Karpas-422 (cell line): ENCODE data around the gene H2BK1. TPM values are rescaled to one million over a fixed set of nuclear protein-coding genes. Genes with fewer than 3 reads are reported as not detected.

Experiments
- DNase-seq: peaks from one replicate; pipeline ENCODE4 v3.0.0-alpha.2; 2015
- H2AFZ ChIP-seq: fragments of 200-600 bp; sonication (generic); 2 replicates; pipeline ENCODE4 v1.6.1; 2014; ENCODE audit warnings: antibody characterized with exemption, low read length, mixed read lengths
- H3K27ac ChIP-seq: fragments of 200-600 bp; sonication (generic); 2 replicates; pipeline ENCODE4 v1.5.1; 2014; ENCODE audit warnings: mild to moderate bottlenecking, low read length, moderate library complexity
- H3K27me3 ChIP-seq: fragments of 200-600 bp; sonication (generic); 2 replicates; pipeline ENCODE4 v1.6.1; 2014; ENCODE audit warnings: low read length, mixed read lengths
- H3K36me3 ChIP-seq: fragments of 200-600 bp; sonication (generic); 2 replicates; pipeline ENCODE4 v1.6.1; 2014; ENCODE audit warnings: low read length, mixed read lengths; ENCODE audit not compliant: insufficient read depth
- H3K4me1 ChIP-seq: fragments of 200-600 bp; sonication (generic); 2 replicates; pipeline ENCODE4 v1.6.1; 2014; ENCODE audit warnings: mild to moderate bottlenecking, low read length, mixed read lengths
- H3K4me2 ChIP-seq: fragments of 200-600 bp; sonication (generic); 2 replicates; pipeline ENCODE4 v1.6.1; 2014; ENCODE audit warnings: low read length, low read depth, mild to moderate bottlenecking; ENCODE audit not compliant: poor library complexity, severe bottlenecking
- H3K4me3 ChIP-seq: fragments of 200-600 bp; sonication (generic); 2 replicates; pipeline ENCODE4 v1.5.1; 2014; ENCODE audit warnings: mild to moderate bottlenecking, antibody characterized with exemption, low read length, mixed read lengths
- H3K79me2 ChIP-seq: fragments of 200-600 bp; sonication (generic); 2 replicates; pipeline ENCODE4 v1.6.1; 2014; ENCODE audit warnings: mild to moderate bottlenecking, low read length, mixed read lengths
- H3K9ac ChIP-seq: fragments of 200-600 bp; sonication (generic); 2 replicates; pipeline ENCODE4 v1.6.0; 2014; ENCODE audit warnings: low read length
- H3K9me2 ChIP-seq: fragments of 200-600 bp; sonication (generic), shearing (Covaris generic); replicated peaks from 2 replicates; pipeline ENCODE4 v1.6.0; 2014; ENCODE audit warnings: mild to moderate bottlenecking, low read length, moderate library complexity; ENCODE audit not compliant: insufficient read depth
- H3K9me3 ChIP-seq: fragments of 300-700, 200-600 bp; sonication (generic); 2 replicates; pipeline ENCODE4 v1.6.1; 2014; ENCODE audit warnings: low read length, mixed read lengths
- H4K20me1 ChIP-seq: fragments of 200-600 bp; sonication (generic); 2 replicates; pipeline ENCODE4 v1.6.1; 2014; ENCODE audit warnings: mild to moderate bottlenecking, antibody characterized with exemption, low read length, low read depth; ENCODE audit not compliant: insufficient read depth
- total RNA-seq: library from RNA; depleted of rRNA; stranded (reverse); fragments of >200 nt; shearing (Covaris generic); gene quantifications from 2 replicates; pipeline ENCODE4 v1.2.3, GENCODE V29; 2014; ENCODE audit warnings: low replicate concordance

The H2BK1 gene
- total RNA-seq, 1 experiment from 2014 or later, result not detected

GRCh38 chr7:151246851-151247580 lies 36.7 kb upstream of the H2BK1 start:
- Histone ChIP-seq H3K9me3 (no peaks in the 10 kb centered on the region), H3K9ac (no peak overlapping the region), H3K27ac (no peak overlapping the region), H3K4me2 (no peak overlapping the region), H3K79me2 (no peaks in the 10 kb centered on the region), H3K36me3 (no peaks in the 10 kb centered on the region), H3K4me3 (no peak overlapping the region), H4K20me1 (no peaks in the 10 kb centered on the region; the same call in 1 of the 2 replicates), H3K27me3 (no peaks in the 10 kb centered on the region), H3K4me1 (peaks cover 37% of the 10 kb centered on the region), H3K9me2 (no peaks in the 10 kb centered on the region), H2AFZ (no peak overlapping the region)
- DNase-seq, result no peak

- no peaks in the 10 kb centered on the region for H3K9me2 ChIP-seq
- H4K20me1 ChIP-seq, result no peaks in the 10 kb centered on the region; the same call in 1 of the 2 replicates
- no peak overlapping the region for H3K27ac ChIP-seq
- no peak overlapping the region for H2AFZ ChIP-seq
- no peak overlapping the region for H3K9ac ChIP-seq
- DNase-seq, result no peak
- H3K9me3 ChIP-seq, result no peaks in the 10 kb centered on the region
- H3K27me3 ChIP-seq, result no peaks in the 10 kb centered on the region
- no peaks in the 10 kb centered on the region for H3K36me3 ChIP-seq
- no peaks in the 10 kb centered on the region for H3K79me2 ChIP-seq
- peaks cover 35% of the 10 kb centered on the region for H3K4me1 ChIP-seq
- no peak overlapping the region for H3K4me2 ChIP-seq
- H3K4me3 ChIP-seq, result no peak overlapping the region
Observed at GRCh38 chr7:151246102-151246850, 36.0 kb upstream of the H2BK1 start.

- Histone ChIP-seq H3K79me2 (no peaks in the 10 kb centered on the region), H3K9me3 (no peaks in the 10 kb centered on the region), H3K27ac (no peak overlapping the region), H4K20me1 (peaks cover 5% of the 10 kb centered on the region; the same call in 1 of the 2 replicates), H3K4me1 (peaks cover 33% of the 10 kb centered on the region), H3K36me3 (no peaks in the 10 kb centered on the region), H2AFZ (no peak overlapping the region), H3K9ac (0 out of 2 replicates have a peak overlapping the region, but pooled peaks have one; percentile 10), H3K4me2 (peak overlapping the region; percentile 58), H3K27me3 (no peaks in the 10 kb centered on the region), H3K9me2 (no peaks in the 10 kb centered on the region), H3K4me3 (peak overlapping the region; percentile 42; the same call in 1 of the 2 replicates)
- DNase-seq, result peak; percentile 86
Observed at GRCh38 chr7:151245360-151246101, 35.2 kb upstream of the H2BK1 start.

GRCh38 chr7:151244841-151245346 lies 34.6 kb upstream of the H2BK1 start:
- Histone ChIP-seq H2AFZ (no peak overlapping the region), H3K27ac (no peak overlapping the region), H3K4me2 (peak overlapping the region; percentile 58), H3K4me3 (peak overlapping the region; percentile 42; the same call in 1 of the 2 replicates), H3K9me3 (no peaks in the 10 kb centered on the region), H4K20me1 (peaks cover 5% of the 10 kb centered on the region; the same call in 1 of the 2 replicates), H3K36me3 (no peaks in the 10 kb centered on the region), H3K4me1 (peaks cover 33% of the 10 kb centered on the region), H3K9me2 (no peaks in the 10 kb centered on the region), H3K9ac (0 out of 2 replicates have a peak overlapping the region, but pooled peaks have one; percentile 10), H3K79me2 (no peaks in the 10 kb centered on the region), H3K27me3 (no peaks in the 10 kb centered on the region)
- no peak for DNase-seq

GRCh38 chr7:151244196-151244840 lies 34.0 kb upstream of the H2BK1 start:
- Histone ChIP-seq H3K4me3 (no peak overlapping the region), H2AFZ (no peak overlapping the region)

GRCh38 chr7:151243408-151244195 lies 33.3 kb upstream of the H2BK1 start:
- Histone ChIP-seq H3K4me1 (peaks cover 26% of the 10 kb centered on the region), H3K27me3 (no peaks in the 10 kb centered on the region), H2AFZ (no peak overlapping the region), H3K36me3 (no peaks in the 10 kb centered on the region), H3K4me3 (peak overlapping the region; percentile 39; the same call in 1 of the 2 replicates), H3K27ac (no peak overlapping the region), H3K9me2 (no peaks in the 10 kb centered on the region), H3K79me2 (no peaks in the 10 kb centered on the region), H3K9ac (peak overlapping the region; percentile 52), H3K4me2 (peak overlapping the region; percentile 66), H3K9me3 (no peaks in the 10 kb centered on the region), H4K20me1 (peaks cover 8% of the 10 kb centered on the region; the same call in 1 of the 2 replicates)
- DNase-seq, result peak; percentile 72

More at GRCh38 chr7:151244196-151244840, 34.0 kb upstream of the H2BK1 start:
- peak overlapping the region; percentile 58 for H3K4me2 ChIP-seq
- H3K9me3 ChIP-seq, result no peaks in the 10 kb centered on the region
- peaks cover 30% of the 10 kb centered on the region for H3K4me1 ChIP-seq
- H3K79me2 ChIP-seq, result no peaks in the 10 kb centered on the region
- H3K9me2 ChIP-seq, result no peaks in the 10 kb centered on the region
- no peaks in the 10 kb centered on the region for H3K27me3 ChIP-seq
- DNase-seq, result peak; percentile 88
- peaks cover 5% of the 10 kb centered on the region; the same call in 1 of the 2 replicates for H4K20me1 ChIP-seq
- no peak overlapping the region for H3K27ac ChIP-seq
- H3K9ac ChIP-seq, result no peak overlapping the region
- no peaks in the 10 kb centered on the region for H3K36me3 ChIP-seq

- H3K36me3 ChIP-seq, result no peaks in the 10 kb centered on the region
- H3K27me3 ChIP-seq, result no peaks in the 10 kb centered on the region
- no peak overlapping the region for H2AFZ ChIP-seq
- H3K4me1 ChIP-seq, result peaks cover 22% of the 10 kb centered on the region
- H3K9me2 ChIP-seq, result no peaks in the 10 kb centered on the region
- H4K20me1 ChIP-seq, result peaks cover 8% of the 10 kb centered on the region; the same call in 1 of the 2 replicates
- no peaks in the 10 kb centered on the region for H3K79me2 ChIP-seq
- peak overlapping the region; percentile 52 for H3K9ac ChIP-seq
- H3K4me2 ChIP-seq, result peak overlapping the region; percentile 66
- H3K4me3 ChIP-seq, result peak overlapping the region; percentile 39; the same call in 1 of the 2 replicates
- H3K27ac ChIP-seq, result no peak overlapping the region
- H3K9me3 ChIP-seq, result no peaks in the 10 kb centered on the region
- no peak for DNase-seq
Observed at GRCh38 chr7:151243045-151243349, 32.7 kb upstream of the H2BK1 start.
